Fibroblast of the aortic adventitia (primary cell): ENCODE data around the gene RAD51AP2. TPM values are rescaled to one million over a fixed set of nuclear protein-coding genes. Genes with fewer than 3 reads are reported as not detected.

Experiments used
- DNase-seq: peaks from one replicate; pipeline ENCODE4 v3.0.0-alpha.2; 2010; ENCODE audit warnings: low read depth
- H3K4me3 ChIP-seq: 2 replicates; pipeline ENCODE4 v1.5.1; 2011; ENCODE audit warnings: low read depth, mild to moderate bottlenecking, control low read depth, low read length, moderate library complexity
- CTCF ChIP-seq: IDR thresholded peaks from 2 replicates; pipeline ENCODE4 v1.5.1; 2011; ENCODE audit warnings: mild to moderate bottlenecking, low read length, control low read depth, inconsistent platforms; ENCODE audit not compliant: insufficient read depth
- total RNA-seq: library from RNA; depleted of rRNA; stranded (reverse); fragments of >200 nt; gene quantifications from 2 replicates; pipeline ENCODE4 v1.2.3, GENCODE V29; 2012; ENCODE audit warnings: low replicate concordance

RAD51AP2 gene
- total RNA-seq, 1 donor = 0.09 TPM

GRCh38 chr2:17547737-17548136 is 29.5 kb upstream of the RAD51AP2 start:
- no peak overlapping the region for H3K4me3 ChIP-seq
- TF ChIP-seq CTCF = no peak
- DNase-seq = no peak

DNA sequence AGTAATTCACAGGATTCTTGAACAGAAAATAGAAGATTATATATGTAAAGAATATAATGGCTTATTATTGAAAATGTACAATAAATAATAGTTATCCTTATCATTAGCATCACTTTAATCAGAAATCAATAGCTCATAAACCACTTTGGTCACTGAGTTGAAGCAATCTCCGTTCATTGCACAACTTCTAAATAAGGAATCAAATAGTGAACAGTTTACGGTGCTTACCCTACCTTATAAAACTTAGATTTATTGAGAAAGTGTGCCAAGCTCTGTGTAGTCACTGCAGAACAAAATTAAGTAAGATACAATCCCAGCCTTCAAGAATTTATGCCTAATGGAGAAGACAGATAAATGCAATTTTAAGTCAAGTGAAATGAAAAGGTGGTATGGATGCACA is 29.0 kb upstream of the RAD51AP2 start:
- TF ChIP-seq CTCF = no peak
- H3K4me3 ChIP-seq = no peak overlapping the region
- DNase-seq = no peak

GRCh38 chr2:17545680-17546613 is 27.7 kb upstream of the RAD51AP2 start:
- no peak overlapping the region for H3K4me3 ChIP-seq
- no peak for TF ChIP-seq CTCF
- no peak for DNase-seq

DNA sequence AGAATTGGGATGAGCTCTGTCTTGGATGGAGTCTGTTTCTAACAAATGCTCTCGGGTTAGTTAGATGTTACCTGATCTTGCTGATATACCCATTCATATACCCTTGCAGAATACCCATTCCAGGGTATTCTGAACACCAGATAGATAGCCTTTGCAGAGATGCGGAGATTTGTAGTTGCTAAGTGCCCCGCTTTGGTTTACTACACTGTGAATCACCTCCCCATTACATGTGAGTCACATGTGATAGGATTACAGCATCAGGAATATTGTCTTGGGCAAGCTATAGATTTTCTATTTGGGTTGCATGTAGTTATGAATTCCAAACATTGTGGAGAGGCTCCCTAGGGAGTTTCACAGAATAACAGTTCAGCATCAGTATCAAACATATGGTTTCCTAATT is 26.0 kb upstream of the RAD51AP2 start:
- H3K4me3 ChIP-seq = no peak overlapping the region
- TF ChIP-seq CTCF = no peak
- peak; percentile 52 for DNase-seq

- no peak for TF ChIP-seq CTCF
- H3K4me3 ChIP-seq = no peak overlapping the region
- peak; percentile 19 for DNase-seq
Observed at GRCh38 chr2:17543848-17544247, 25.6 kb upstream of the RAD51AP2 start.

GRCh38 chr2:17543131-17543660 is 25.0 kb upstream of the RAD51AP2 start:
- no peak overlapping the region for H3K4me3 ChIP-seq
- TF ChIP-seq CTCF = no peak
- no peak for DNase-seq
